ENCODE results near the gene RSPO4.

The RSPO4 gene

GRCh38 chr20:916825-917224 is 85.3 kb downstream of the RSPO4 start:
- H3K27ac ChIP-seq = no peak overlapping the region
- TF ChIP-seq CTCF (IDR thresholded peaks at IDR 0.05) (no peak), ZFX (IDR thresholded peaks at IDR 0.05; ENCODE audit: borderline replicate concordance) (no peak)

- TF ChIP-seq ZFX (IDR thresholded peaks at IDR 0.05; ENCODE audit: borderline replicate concordance) (no peak), CTCF (IDR thresholded peaks at IDR 0.05) (no peak)
- no peak within 1 kb of the TSS for H3K27ac ChIP-seq
Measured at GRCh38 chr20:916125-916799, 85.8 kb downstream of the RSPO4 start, which contains the start of gene ANGPT4. TSS of gene ANGPT4 (minus strand) at chr20:916334. CDS start at chr20:916214, 120 bp downstream.

- no peak overlapping the region for H3K27ac ChIP-seq
- TF ChIP-seq ZFX (IDR thresholded peaks at IDR 0.05; ENCODE audit: borderline replicate concordance) (no peak), CTCF (IDR thresholded peaks at IDR 0.05) (no peak)
Measured at GRCh38 chr20:914727-915498, 87.2 kb downstream of the RSPO4 start.

- H3K27ac ChIP-seq = no peak overlapping the region
- TF ChIP-seq ZFX (IDR thresholded peaks at IDR 0.05; ENCODE audit: borderline replicate concordance) (no peak), CTCF (IDR thresholded peaks at IDR 0.05) (no peak)
Measured at GRCh38 chr20:913306-913849, 88.7 kb downstream of the RSPO4 start.

GRCh38 chr20:911882-912600 is 90.1 kb downstream of the RSPO4 start:
- H3K27ac ChIP-seq = no peak overlapping the region
- TF ChIP-seq ZFX (IDR thresholded peaks at IDR 0.05; ENCODE audit: borderline replicate concordance) (no peak), CTCF (IDR thresholded peaks at IDR 0.05) (no peak)

GRCh38 chr20:910870-911770 is 91.0 kb downstream of the RSPO4 start:
- TF ChIP-seq ZFX (IDR thresholded peaks at IDR 0.05; ENCODE audit: borderline replicate concordance) (no peak), CTCF (IDR thresholded peaks at IDR 0.05) (no peak)
- no peak overlapping the region for H3K27ac ChIP-seq

Data from 22Rv1 (cell line).